ENCODE data around the gene JAZF1. TPM values are rescaled to one million over a fixed set of nuclear protein-coding genes. Genes with fewer than 3 reads are reported as not detected.

JAZF1 gene
- polyA plus RNA-seq, 1 experiment = 18.0 TPM

DNA sequence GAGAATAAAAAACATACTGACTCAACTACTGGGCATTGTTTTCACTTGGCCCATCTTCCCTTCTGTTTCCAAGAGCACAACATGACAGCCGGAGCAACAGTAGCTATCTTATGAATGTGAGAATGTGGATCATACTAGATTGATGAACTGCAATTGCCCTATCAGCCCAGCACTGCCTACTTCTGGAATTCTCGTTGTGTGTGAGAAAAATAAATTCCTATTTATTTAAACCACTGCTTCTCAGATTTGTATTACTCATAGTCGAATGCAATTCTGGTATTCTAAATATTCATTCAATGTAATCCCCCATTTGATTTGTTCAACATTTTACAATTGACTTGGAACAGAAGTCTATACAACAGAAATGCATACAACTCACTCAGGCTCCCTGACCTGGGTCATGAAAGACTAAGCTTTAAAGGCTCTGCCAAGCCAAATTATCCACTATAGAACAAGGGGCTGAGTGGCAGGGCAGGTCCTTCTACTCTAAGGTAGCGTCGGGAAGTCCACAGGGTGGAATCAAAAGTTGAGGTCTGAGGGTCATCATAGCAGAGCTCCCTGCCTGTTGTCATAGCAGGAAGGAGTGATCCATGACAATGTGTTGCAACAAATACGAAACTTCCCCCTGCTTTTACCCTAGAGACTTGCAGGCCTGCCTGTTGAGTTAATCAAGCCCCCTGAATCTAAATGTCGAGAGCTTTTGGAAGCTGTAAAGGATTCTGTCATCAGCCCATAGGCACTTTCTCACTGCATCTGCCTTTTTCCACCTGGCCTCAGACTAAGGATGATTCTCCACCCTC, 12.4 kb upstream of the JAZF1 start:
- CTCF ChIA-PET = interaction anchor here (0.6 to 1.3 kb wide), 4 partner anchors 72 to 106 kb away, joined by 3 read pairs; no protein-coding TSS in a partner anchor
- Histone ChIP-seq H3K4me3 (ENCODE audit: low read depth, low read length) (no peak overlapping the region), H3K9me3 (ENCODE audit: control insufficient read depth, insufficient read depth, low read length) (no peaks in the 10 kb centered on the region), H3K27ac (ENCODE audit: low read depth, low read length) (peak overlapping the region; percentile 48), H3K27me3 (ENCODE audit: control insufficient read depth, insufficient read depth, low read length) (no peaks in the 10 kb centered on the region)
- DNase-seq (ENCODE audit: low read depth, low spot score) = peak; percentile 15
- POLR2A ChIA-PET = interaction anchor here (0.9 kb wide), 1 partner anchor 8 kb away, joined by 3 read pairs; no protein-coding TSS in a partner anchor
- TF ChIP-seq, protein P1, sequence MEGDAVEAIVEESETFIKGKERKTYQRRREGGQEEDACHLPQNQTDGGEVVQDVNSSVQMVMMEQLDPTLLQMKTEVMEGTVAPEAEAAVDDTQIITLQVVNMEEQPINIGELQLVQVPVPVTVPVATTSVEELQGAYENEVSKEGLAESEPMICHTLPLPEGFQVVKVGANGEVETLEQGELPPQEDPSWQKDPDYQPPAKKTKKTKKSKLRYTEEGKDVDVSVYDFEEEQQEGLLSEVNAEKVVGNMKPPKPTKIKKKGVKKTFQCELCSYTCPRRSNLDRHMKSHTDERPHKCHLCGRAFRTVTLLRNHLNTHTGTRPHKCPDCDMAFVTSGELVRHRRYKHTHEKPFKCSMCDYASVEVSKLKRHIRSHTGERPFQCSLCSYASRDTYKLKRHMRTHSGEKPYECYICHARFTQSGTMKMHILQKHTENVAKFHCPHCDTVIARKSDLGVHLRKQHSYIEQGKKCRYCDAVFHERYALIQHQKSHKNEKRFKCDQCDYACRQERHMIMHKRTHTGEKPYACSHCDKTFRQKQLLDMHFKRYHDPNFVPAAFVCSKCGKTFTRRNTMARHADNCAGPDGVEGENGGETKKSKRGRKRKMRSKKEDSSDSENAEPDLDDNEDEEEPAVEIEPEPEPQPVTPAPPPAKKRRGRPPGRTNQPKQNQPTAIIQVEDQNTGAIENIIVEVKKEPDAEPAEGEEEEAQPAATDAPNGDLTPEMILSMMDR (IDR thresholded peaks at IDR 0.05; ENCODE audit: low read depth, low read length) = no peak

DNA sequence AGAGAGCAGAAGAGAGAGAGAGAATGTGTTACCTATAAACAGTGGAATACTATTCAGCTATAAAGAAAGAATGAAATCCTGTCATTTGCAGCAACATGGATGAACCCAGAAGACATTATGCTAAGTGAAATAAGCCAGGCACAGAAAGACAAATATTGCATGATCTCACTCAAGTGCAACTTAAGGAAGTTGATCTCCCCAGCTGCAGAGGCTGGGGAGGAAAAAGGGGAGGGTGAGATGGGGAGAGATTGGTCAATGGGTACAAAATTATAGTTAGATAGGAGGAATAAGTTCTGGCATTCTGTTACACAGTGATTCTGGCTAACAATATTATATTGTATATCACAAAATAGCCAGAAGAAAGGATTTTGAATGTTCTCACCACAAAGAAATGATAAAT, 11.2 kb upstream of the JAZF1 start:
- DNase-seq (ENCODE audit: low read depth, low spot score) = no peak
- ChIA-PET POLR2A (interaction anchor here (0.7 kb wide), 1 partner anchor 416 kb away, joined by 3 read pairs; no protein-coding TSS in a partner anchor), CTCF (interaction anchor here (1.0 to 1.3 kb wide), 2 partner anchors 96 to 107 kb away, joined by 3 read pairs; no protein-coding TSS in a partner anchor)
- no peaks in the 10 kb centered on the region for H3K27me3 ChIP-seq (ENCODE audit: control insufficient read depth, insufficient read depth, low read length)
- no peaks in the 10 kb centered on the region for H3K9me3 ChIP-seq (ENCODE audit: control insufficient read depth, insufficient read depth, low read length)
- H3K4me3 ChIP-seq (ENCODE audit: low read depth, low read length) = no peak overlapping the region
- TF ChIP-seq, protein P1 (IDR thresholded peaks at IDR 0.05; ENCODE audit: low read depth, low read length) = no peak
- H3K27ac ChIP-seq (ENCODE audit: low read depth, low read length) = no peak overlapping the region

DNA sequence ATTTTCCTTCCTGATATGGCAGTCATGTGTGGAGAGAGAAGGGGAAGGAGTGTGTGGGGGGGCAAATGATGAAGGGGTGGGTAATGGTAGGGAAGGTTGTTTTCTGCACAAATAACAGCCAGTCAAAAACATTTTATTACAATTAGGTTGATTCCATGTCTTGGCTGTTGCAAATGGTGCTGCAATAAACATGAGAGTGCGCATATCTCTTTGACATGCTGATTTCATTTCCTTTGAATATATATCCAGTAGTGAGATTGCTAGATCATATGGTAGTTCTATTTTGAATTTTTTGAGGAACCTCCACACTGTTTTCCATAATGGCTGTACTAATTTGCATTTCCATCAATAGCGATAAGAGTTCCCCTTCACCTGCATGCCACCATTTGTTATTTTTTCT, 10.6 kb upstream of the JAZF1 start:
- Histone ChIP-seq H3K9me3 (ENCODE audit: control insufficient read depth, insufficient read depth, low read length) (no peaks in the 10 kb centered on the region), H3K4me3 (ENCODE audit: low read depth, low read length) (no peak overlapping the region)

DNA sequence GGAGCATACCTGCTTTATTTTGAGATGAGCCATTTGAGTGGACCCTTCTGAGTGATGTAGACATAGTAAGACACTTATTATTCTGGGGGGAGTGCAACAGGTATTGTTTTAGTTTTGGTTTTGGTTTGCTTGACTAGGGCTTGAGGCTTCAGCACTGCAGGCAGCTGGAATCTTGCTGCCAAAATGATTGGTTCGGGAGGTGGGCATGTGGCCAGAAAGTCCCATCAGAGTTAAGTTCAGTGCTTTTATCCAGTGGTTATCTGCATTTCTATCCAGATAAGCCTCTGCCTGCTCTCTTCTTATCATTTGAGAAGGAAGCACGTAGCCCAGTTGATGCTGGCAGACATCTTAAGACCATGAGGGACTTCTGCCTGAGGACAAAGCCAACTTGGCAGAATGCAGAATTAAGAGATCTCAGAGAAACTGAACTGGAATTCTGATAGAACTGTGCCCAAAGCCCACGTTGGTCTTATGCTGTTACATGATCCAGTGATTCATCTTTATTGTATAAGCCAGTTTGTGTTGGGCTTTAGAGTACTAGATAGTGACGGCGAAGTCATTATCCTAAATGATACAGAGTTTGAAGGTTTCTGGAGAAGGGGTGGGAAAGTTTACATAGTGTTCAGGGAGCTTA, 9.6 kb upstream of the JAZF1 start:
- Histone ChIP-seq H3K27me3 (ENCODE audit: control insufficient read depth, insufficient read depth, low read length) (no peaks in the 10 kb centered on the region), H3K27ac (ENCODE audit: low read depth, low read length) (no peak overlapping the region), H3K4me3 (ENCODE audit: low read depth, low read length) (no peak overlapping the region), H3K9me3 (ENCODE audit: control insufficient read depth, insufficient read depth, low read length) (no peaks in the 10 kb centered on the region)
- DNase-seq (ENCODE audit: low read depth, low spot score) = no peak
- TF ChIP-seq, protein P1 (IDR thresholded peaks at IDR 0.05; ENCODE audit: low read depth, low read length) = no peak
- ChIA-PET POLR2A (no interaction called here), CTCF (no interaction called here)

More for the DNA sequence above, 10.6 kb upstream of the JAZF1 start:
- no peak for DNase-seq (ENCODE audit: low read depth, low spot score)
- POLR2A ChIA-PET = no interaction called here
- H3K27ac ChIP-seq (ENCODE audit: low read depth, low read length) = no peak overlapping the region
- TF ChIP-seq, protein P1 (IDR thresholded peaks at IDR 0.05; ENCODE audit: low read depth, low read length) = no peak
- CTCF ChIA-PET = no interaction called here
- no peaks in the 10 kb centered on the region for H3K27me3 ChIP-seq (ENCODE audit: control insufficient read depth, insufficient read depth, low read length)

DNA sequence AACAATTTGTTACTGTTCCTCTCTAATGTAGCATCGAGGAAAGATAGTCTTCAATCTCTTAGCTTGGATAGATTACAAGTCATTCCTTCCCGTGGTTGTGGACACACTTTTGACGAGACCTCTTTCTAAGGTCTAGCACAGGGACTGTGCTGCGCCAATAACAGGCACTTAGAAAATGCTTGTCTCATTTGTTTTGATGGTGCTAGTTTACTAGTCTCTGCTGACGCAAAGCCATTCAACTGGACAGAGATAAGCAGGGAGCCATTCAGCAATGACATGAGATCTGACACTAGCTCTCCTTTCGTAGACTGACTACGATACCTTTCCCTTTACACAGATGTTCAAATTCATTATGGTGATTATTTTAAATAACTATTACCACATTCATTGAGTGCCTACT, 6.4 kb upstream of the JAZF1 start:
- CTCF ChIA-PET = interaction anchor here (1.0 kb wide), 1 partner anchor 31 kb away, joined by 3 read pairs; no protein-coding TSS in a partner anchor
- no peaks in the 10 kb centered on the region for H3K9me3 ChIP-seq (ENCODE audit: control insufficient read depth, insufficient read depth, low read length)
- TF ChIP-seq, protein P1 (IDR thresholded peaks at IDR 0.05; ENCODE audit: low read depth, low read length) = no peak
- no peak overlapping the region for H3K4me3 ChIP-seq (ENCODE audit: low read depth, low read length)
- no peak overlapping the region for H3K27ac ChIP-seq (ENCODE audit: low read depth, low read length)
- no peaks in the 10 kb centered on the region for H3K27me3 ChIP-seq (ENCODE audit: control insufficient read depth, insufficient read depth, low read length)
- no peak for DNase-seq (ENCODE audit: low read depth, low spot score)
- POLR2A ChIA-PET = no interaction called here

Data from AG04450 (cell line).